T-helper 2 cell (primary cell): ENCODE measurements around the gene HIPK1.
"Not testable (repeated sequence)": the region's sequence is repeated elsewhere in the genome, so short reads cannot be mapped to it uniquely, and the experiment has no call there.

Source experiments
- DNase-seq, 5 experiments: peaks; one replicate each; pipeline versions ENCODE4 v3.0.0 to v3.0.0-alpha.2; 2012 to 2022

The HIPK1 gene

GRCh38 chr1:113982949-113983348, 53.8 kb downstream of the HIPK1 start:
- no peak for DNase-seq

GRCh38 chr1:113983391-113983790, 54.3 kb downstream of the HIPK1 start:
- no peak for DNase-seq

- no peak for DNase-seq
Measured at GRCh38 chr1:113983826-113984225, 54.7 kb downstream of the HIPK1 start.

- DNase-seq: no peak
Measured at GRCh38 chr1:113984710-113985109, 55.6 kb downstream of the HIPK1 start.

- no peak for DNase-seq
Measured at GRCh38 chr1:113986802-113987201, 57.7 kb downstream of the HIPK1 start.

- DNase-seq: no peak
Measured at GRCh38 chr1:113987259-113987658, 58.1 kb downstream of the HIPK1 start.

- DNase-seq: no peak
Measured at GRCh38 chr1:113990530-113990929, 61.4 kb downstream of the HIPK1 start.

GRCh38 chr1:113990961-113991360, 61.8 kb downstream of the HIPK1 start:
- DNase-seq: no peak

- no peak for DNase-seq
Measured at GRCh38 chr1:113991467-113991997, 62.4 kb downstream of the HIPK1 start.

GRCh38 chr1:113993072-113993471, 63.9 kb downstream of the HIPK1 start:
- no peak for DNase-seq

GRCh38 chr1:113993766-113994165, 64.6 kb downstream of the HIPK1 start:
- no peak for DNase-seq

- DNase-seq: no peak
Measured at GRCh38 chr1:113995382-113995781, 66.3 kb downstream of the HIPK1 start.

- DNase-seq: no peak
Measured at GRCh38 chr1:113998361-113998760, 69.2 kb downstream of the HIPK1 start.

- DNase-seq: no peak
Measured at GRCh38 chr1:113999233-113999632, 70.1 kb downstream of the HIPK1 start.

- DNase-seq: no peak
Measured at GRCh38 chr1:113999799-114000198, 70.7 kb downstream of the HIPK1 start.

- no peak for DNase-seq
Measured at GRCh38 chr1:114000406-114000805, 71.3 kb downstream of the HIPK1 start.

- DNase-seq: no peak
Measured at GRCh38 chr1:114002492-114003239, 73.5 kb downstream of the HIPK1 start.

- DNase-seq: no peak
Measured at GRCh38 chr1:114003431-114003830, 74.3 kb downstream of the HIPK1 start.

GRCh38 chr1:114006825-114007224, 77.7 kb downstream of the HIPK1 start:
- not testable (repeated sequence) for DNase-seq

GRCh38 chr1:114008480-114008941, 79.4 kb downstream of the HIPK1 start:
- DNase-seq: no peak

GRCh38 chr1:114008993-114009392, 79.9 kb downstream of the HIPK1 start:
- no peak for DNase-seq

- no peak for DNase-seq
Measured at GRCh38 chr1:114009393-114009792, 80.3 kb downstream of the HIPK1 start.

- DNase-seq: no peak
Measured at GRCh38 chr1:114010433-114011184, 81.5 kb downstream of the HIPK1 start.

GRCh38 chr1:114011796-114012195, 82.7 kb downstream of the HIPK1 start:
- DNase-seq: no peak
